ENCODE results near the gene MYMX.

MYMX gene

DNA sequence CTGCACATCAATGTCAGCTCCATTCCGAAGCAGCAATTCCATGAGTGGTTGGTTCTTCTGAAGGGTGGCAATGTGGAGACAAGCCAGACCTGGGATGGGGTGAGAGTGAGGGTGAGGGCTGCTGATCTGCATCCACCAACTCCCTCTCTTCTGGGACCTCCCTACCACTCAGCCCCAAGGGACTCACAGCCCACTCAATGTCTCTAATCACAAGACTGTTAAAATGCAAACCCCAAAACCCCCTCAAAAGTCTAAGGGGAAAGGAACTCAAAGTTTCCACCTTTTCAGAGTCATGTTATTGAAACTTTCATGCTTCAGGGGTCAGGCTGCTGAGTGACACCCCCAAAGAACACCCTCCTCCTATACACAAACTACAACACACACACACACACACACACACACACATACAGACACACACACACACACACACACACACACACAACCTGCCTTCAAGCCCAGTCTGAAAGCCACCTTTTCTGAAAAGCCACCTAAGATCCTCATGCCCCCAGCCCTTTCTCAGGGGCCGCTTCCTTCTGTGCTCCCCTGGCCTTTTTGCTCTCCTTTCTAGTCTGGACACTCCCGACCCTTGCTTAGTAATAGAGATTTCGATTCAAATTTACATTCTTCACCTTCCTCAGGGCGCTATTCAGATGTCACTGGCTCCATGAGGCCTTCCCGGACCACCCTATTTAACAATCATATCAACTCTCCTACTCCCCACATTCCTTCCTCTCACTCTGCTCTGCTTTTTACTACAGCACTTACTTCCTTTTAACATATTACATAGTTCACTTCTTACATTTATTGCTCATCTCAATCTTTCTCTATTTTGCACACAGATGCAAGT, 43.9 kb downstream of the MYMX start:
- TF ChIP-seq, protein P1, sequence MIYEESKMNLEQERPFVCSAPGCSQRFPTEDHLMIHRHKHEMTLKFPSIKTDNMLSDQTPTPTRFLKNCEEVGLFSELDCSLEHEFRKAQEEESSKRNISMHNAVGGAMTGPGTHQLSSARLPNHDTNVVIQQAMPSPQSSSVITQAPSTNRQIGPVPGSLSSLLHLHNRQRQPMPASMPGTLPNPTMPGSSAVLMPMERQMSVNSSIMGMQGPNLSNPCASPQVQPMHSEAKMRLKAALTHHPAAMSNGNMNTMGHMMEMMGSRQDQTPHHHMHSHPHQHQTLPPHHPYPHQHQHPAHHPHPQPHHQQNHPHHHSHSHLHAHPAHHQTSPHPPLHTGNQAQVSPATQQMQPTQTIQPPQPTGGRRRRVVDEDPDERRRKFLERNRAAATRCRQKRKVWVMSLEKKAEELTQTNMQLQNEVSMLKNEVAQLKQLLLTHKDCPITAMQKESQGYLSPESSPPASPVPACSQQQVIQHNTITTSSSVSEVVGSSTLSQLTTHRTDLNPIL (CRISPR knock-in tag; IDR thresholded peaks at IDR 0.05; ENCODE audit: low read depth), result no peak
- TF ChIP-seq ZNF70 (CRISPR knock-in tag; IDR thresholded peaks at IDR 0.05), result no peak
- no peak for TF ChIP-seq ARNTL (CRISPR knock-in tag; IDR thresholded peaks at IDR 0.05; ENCODE audit: borderline replicate concordance, low read depth)
- TF ChIP-seq BACH2 (CRISPR knock-in tag; IDR thresholded peaks at IDR 0.05; ENCODE audit: borderline replicate concordance), result no peak
- TF ChIP-seq ZFP3 (CRISPR knock-in tag; IDR thresholded peaks at IDR 0.05), result no peak
- no peak for TF ChIP-seq TCF4 (CRISPR knock-in tag; IDR thresholded peaks at IDR 0.05; ENCODE audit: borderline replicate concordance)
- TF ChIP-seq, protein P2, sequence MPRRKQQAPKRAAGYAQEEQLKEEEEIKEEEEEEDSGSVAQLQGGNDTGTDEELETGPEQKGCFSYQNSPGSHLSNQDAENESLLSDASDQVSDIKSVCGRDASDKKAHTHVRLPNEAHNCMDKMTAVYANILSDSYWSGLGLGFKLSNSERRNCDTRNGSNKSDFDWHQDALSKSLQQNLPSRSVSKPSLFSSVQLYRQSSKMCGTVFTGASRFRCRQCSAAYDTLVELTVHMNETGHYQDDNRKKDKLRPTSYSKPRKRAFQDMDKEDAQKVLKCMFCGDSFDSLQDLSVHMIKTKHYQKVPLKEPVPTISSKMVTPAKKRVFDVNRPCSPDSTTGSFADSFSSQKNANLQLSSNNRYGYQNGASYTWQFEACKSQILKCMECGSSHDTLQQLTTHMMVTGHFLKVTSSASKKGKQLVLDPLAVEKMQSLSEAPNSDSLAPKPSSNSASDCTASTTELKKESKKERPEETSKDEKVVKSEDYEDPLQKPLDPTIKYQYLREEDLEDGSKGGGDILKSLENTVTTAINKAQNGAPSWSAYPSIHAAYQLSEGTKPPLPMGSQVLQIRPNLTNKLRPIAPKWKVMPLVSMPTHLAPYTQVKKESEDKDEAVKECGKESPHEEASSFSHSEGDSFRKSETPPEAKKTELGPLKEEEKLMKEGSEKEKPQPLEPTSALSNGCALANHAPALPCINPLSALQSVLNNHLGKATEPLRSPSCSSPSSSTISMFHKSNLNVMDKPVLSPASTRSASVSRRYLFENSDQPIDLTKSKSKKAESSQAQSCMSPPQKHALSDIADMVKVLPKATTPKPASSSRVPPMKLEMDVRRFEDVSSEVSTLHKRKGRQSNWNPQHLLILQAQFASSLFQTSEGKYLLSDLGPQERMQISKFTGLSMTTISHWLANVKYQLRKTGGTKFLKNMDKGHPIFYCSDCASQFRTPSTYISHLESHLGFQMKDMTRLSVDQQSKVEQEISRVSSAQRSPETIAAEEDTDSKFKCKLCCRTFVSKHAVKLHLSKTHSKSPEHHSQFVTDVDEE (CRISPR knock-in tag; IDR thresholded peaks at IDR 0.05), result no peak
- no peak for TF ChIP-seq ZNF8 (CRISPR knock-in tag; IDR thresholded peaks at IDR 0.05)
- no peak for TF ChIP-seq RARB (CRISPR knock-in tag; IDR thresholded peaks at IDR 0.05)
- TF ChIP-seq ISL1 (CRISPR knock-in tag; IDR thresholded peaks at IDR 0.05), result no peak
- TF ChIP-seq ZNF565 (CRISPR knock-in tag; conservative IDR thresholded peaks at IDR 0.05; ENCODE audit: low read depth), result no peak
- TF ChIP-seq CSDC2 (CRISPR knock-in tag; IDR thresholded peaks at IDR 0.05), result no peak
- TF ChIP-seq, protein P3, sequence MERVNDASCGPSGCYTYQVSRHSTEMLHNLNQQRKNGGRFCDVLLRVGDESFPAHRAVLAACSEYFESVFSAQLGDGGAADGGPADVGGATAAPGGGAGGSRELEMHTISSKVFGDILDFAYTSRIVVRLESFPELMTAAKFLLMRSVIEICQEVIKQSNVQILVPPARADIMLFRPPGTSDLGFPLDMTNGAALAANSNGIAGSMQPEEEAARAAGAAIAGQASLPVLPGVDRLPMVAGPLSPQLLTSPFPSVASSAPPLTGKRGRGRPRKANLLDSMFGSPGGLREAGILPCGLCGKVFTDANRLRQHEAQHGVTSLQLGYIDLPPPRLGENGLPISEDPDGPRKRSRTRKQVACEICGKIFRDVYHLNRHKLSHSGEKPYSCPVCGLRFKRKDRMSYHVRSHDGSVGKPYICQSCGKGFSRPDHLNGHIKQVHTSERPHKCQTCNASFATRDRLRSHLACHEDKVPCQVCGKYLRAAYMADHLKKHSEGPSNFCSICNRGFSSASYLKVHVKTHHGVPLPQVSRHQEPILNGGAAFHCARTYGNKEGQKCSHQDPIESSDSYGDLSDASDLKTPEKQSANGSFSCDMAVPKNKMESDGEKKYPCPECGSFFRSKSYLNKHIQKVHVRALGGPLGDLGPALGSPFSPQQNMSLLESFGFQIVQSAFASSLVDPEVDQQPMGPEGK (CRISPR knock-in tag; IDR thresholded peaks at IDR 0.05; ENCODE audit: borderline replicate concordance), result no peak
- TF ChIP-seq, protein P4, sequence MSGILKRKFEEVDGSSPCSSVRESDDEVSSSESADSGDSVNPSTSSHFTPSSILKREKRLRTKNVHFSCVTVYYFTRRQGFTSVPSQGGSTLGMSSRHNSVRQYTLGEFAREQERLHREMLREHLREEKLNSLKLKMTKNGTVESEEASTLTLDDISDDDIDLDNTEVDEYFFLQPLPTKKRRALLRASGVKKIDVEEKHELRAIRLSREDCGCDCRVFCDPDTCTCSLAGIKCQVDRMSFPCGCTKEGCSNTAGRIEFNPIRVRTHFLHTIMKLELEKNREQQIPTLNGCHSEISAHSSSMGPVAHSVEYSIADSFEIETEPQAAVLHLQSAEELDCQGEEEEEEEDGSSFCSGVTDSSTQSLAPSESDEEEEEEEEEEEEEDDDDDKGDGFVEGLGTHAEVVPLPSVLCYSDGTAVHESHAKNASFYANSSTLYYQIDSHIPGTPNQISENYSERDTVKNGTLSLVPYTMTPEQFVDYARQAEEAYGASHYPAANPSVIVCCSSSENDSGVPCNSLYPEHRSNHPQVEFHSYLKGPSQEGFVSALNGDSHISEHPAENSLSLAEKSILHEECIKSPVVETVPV (CRISPR knock-in tag; IDR thresholded peaks at IDR 0.05), result no peak
- no peak for TF ChIP-seq PPARA (CRISPR knock-in tag; IDR thresholded peaks at IDR 0.05; ENCODE audit: borderline replicate concordance)
- TF ChIP-seq GLIS3 (CRISPR knock-in tag; IDR thresholded peaks at IDR 0.05), result no peak
- TF ChIP-seq, protein P5, sequence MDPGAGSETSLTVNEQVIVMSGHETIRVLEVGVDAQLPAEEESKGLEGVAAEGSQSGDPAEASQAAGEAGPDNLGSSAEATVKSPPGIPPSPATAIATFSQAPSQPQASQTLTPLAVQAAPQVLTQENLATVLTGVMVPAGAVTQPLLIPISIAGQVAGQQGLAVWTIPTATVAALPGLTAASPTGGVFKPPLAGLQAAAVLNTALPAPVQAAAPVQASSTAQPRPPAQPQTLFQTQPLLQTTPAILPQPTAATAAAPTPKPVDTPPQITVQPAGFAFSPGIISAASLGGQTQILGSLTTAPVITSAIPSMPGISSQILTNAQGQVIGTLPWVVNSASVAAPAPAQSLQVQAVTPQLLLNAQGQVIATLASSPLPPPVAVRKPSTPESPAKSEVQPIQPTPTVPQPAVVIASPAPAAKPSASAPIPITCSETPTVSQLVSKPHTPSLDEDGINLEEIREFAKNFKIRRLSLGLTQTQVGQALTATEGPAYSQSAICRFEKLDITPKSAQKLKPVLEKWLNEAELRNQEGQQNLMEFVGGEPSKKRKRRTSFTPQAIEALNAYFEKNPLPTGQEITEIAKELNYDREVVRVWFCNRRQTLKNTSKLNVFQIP (CRISPR knock-in tag; IDR thresholded peaks at IDR 0.05; ENCODE audit: borderline replicate concordance, low read depth), result no peak
- no peak for TF ChIP-seq ZFP30 (CRISPR knock-in tag; IDR thresholded peaks at IDR 0.05)
- no peak for ATAC-seq

DNA sequence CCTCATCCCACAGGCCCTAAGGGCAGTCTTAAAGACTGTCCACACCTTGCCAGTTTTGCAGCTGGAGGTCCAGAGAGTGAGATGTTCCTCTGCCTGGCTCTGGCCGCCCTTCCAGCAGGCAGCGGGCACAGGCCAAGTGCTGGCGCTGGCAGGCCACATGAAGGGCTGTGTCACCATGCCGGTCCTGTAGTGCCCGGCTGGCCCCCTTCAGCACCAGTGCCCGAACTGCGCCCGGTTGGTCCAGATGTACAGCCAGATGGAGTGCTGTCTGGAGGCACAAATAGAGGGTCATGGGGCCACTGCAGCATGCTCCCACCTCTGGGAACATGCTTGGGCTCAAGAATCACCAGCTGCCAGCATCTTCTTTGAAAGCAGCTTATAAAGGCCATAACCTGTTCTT, 44.9 kb downstream of the MYMX start:
- no peak for ATAC-seq
- TF ChIP-seq ARNTL (CRISPR knock-in tag; IDR thresholded peaks at IDR 0.05; ENCODE audit: borderline replicate concordance, low read depth), result no peak
- no peak for TF ChIP-seq TOX (CRISPR knock-in tag; IDR thresholded peaks at IDR 0.05; ENCODE audit: borderline replicate concordance)
- no peak for TF ChIP-seq ZFP3 (CRISPR knock-in tag; IDR thresholded peaks at IDR 0.05)
- TF ChIP-seq, protein P2 (CRISPR knock-in tag; IDR thresholded peaks at IDR 0.05), result no peak
- TF ChIP-seq, protein P4 (CRISPR knock-in tag; IDR thresholded peaks at IDR 0.05), result no peak
- no peak for TF ChIP-seq ISL1 (CRISPR knock-in tag; IDR thresholded peaks at IDR 0.05)
- no peak for TF ChIP-seq SNAI2 (CRISPR knock-in tag; IDR thresholded peaks at IDR 0.05)
- TF ChIP-seq RARB (CRISPR knock-in tag; IDR thresholded peaks at IDR 0.05), result no peak
- TF ChIP-seq ZNF8 (CRISPR knock-in tag; IDR thresholded peaks at IDR 0.05), result no peak
